H1 (cell line): Measurements from ENCODE around the gene PLA2G4F. TPM values are rescaled to one million over a fixed set of nuclear protein-coding genes. Genes with fewer than 3 reads are reported as not detected.

Experiments used
- CTCF ChIP-seq, 3 experiments: IDR thresholded peaks; 1 replicate in 2 of 3; 2 replicates in 1 of 3; pipeline versions ENCODE4 v1.5.1 to v1.6.1; 2011; ENCODE audit warnings: low read length in 3 of 3, mild to moderate bottlenecking in 3 of 3, inconsistent platforms in 2 of 3, low read depth in 1 of 3, moderate library complexity in 1 of 3; ENCODE audit not compliant: insufficient read depth in 1 of 3; ENCODE audit errors: control extremely low read depth in 1 of 3
- JUND ChIP-seq: IDR thresholded peaks from 2 replicates; pipeline ENCODE4 v1.6.1; 2011; ENCODE audit warnings: mild to moderate bottlenecking, improper control_type of control experiment, low read length
- MAX ChIP-seq: IDR thresholded peaks from 2 replicates; pipeline ENCODE4 v1.6.1; 2012; ENCODE audit warnings: inconsistent platforms
- SUZ12 ChIP-seq: fragments of 200-600 bp; sonication (generic); IDR thresholded peaks from 2 replicates; pipeline ENCODE4 v1.6.1; 2012; ENCODE audit warnings: mild to moderate bottlenecking, inconsistent platforms, low read length, moderate library complexity, mixed read lengths
- TCF12 ChIP-seq: IDR thresholded peaks from 2 replicates; pipeline ENCODE4 v1.6.1; 2011; ENCODE audit warnings: low read depth, mild to moderate bottlenecking, low read length
- polyA plus RNA-seq, 7 experiments: library from polyadenylated mRNA; depleted of rRNA in 3 of 7; stranded (reverse) in 5 of 7; unstranded in 2 of 7; fragments of >200 nt in 5 of 7; fragments of 200-250 nt in 2 of 7; gene quantifications; 1 replicate in 5 of 7; 2 replicates in 1 of 7; 4 replicates in 1 of 7; pipeline versions ENCODE4 v1.2.1 to v1.2.3, GENCODE V29; 2011 to 2013; ENCODE audit warnings: missing spikeins in 2 of 7, mixed read lengths in 2 of 7
- total RNA-seq: library from RNA; stranded (reverse); fragmentation: NEBNext Ultra II Directional; extraction: Animal tissue kit (Norgen Biotek cat#: 25700); gene quantifications from 2 replicates; pipeline ENCODE4 v1.2.1, GENCODE V29; 2021
- TF ChIP-seq, protein P1 (sequence below): fragments of 300-600 bp; sonication (generic); IDR thresholded peaks from 2 replicates; pipeline ENCODE4 v1.7.1; 2012; ENCODE audit warnings: low read length, moderate library complexity, mild to moderate bottlenecking, inconsistent platforms; ENCODE audit not compliant: insufficient replicate concordance

PLA2G4F gene
- total and polyA plus RNA-seq, 2 of the 8 experiments (the other 6 are each of a cell fraction or from before 2014, with no cell fraction given), result not detected

DNA sequence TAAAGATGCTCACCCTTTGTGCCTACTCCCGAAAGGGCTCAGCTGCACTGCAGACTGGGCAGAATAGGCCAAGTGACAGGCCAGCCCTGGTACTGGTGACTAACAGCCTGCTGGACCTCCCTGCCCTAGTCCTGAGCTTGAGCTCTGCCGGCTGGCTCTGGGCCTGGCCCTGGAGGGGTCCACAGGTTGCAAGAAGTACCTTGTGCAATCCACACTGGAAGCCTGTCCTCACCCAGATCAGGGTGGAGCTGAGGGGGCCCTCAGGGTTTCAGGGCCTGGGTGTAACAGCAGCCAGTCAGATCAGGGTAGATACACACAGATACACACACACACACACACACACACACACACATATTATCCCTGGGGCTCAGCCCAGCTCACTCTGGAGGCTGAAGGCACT lies 34.8 kb downstream of the PLA2G4F start (continued):
- TF ChIP-seq, protein P1, sequence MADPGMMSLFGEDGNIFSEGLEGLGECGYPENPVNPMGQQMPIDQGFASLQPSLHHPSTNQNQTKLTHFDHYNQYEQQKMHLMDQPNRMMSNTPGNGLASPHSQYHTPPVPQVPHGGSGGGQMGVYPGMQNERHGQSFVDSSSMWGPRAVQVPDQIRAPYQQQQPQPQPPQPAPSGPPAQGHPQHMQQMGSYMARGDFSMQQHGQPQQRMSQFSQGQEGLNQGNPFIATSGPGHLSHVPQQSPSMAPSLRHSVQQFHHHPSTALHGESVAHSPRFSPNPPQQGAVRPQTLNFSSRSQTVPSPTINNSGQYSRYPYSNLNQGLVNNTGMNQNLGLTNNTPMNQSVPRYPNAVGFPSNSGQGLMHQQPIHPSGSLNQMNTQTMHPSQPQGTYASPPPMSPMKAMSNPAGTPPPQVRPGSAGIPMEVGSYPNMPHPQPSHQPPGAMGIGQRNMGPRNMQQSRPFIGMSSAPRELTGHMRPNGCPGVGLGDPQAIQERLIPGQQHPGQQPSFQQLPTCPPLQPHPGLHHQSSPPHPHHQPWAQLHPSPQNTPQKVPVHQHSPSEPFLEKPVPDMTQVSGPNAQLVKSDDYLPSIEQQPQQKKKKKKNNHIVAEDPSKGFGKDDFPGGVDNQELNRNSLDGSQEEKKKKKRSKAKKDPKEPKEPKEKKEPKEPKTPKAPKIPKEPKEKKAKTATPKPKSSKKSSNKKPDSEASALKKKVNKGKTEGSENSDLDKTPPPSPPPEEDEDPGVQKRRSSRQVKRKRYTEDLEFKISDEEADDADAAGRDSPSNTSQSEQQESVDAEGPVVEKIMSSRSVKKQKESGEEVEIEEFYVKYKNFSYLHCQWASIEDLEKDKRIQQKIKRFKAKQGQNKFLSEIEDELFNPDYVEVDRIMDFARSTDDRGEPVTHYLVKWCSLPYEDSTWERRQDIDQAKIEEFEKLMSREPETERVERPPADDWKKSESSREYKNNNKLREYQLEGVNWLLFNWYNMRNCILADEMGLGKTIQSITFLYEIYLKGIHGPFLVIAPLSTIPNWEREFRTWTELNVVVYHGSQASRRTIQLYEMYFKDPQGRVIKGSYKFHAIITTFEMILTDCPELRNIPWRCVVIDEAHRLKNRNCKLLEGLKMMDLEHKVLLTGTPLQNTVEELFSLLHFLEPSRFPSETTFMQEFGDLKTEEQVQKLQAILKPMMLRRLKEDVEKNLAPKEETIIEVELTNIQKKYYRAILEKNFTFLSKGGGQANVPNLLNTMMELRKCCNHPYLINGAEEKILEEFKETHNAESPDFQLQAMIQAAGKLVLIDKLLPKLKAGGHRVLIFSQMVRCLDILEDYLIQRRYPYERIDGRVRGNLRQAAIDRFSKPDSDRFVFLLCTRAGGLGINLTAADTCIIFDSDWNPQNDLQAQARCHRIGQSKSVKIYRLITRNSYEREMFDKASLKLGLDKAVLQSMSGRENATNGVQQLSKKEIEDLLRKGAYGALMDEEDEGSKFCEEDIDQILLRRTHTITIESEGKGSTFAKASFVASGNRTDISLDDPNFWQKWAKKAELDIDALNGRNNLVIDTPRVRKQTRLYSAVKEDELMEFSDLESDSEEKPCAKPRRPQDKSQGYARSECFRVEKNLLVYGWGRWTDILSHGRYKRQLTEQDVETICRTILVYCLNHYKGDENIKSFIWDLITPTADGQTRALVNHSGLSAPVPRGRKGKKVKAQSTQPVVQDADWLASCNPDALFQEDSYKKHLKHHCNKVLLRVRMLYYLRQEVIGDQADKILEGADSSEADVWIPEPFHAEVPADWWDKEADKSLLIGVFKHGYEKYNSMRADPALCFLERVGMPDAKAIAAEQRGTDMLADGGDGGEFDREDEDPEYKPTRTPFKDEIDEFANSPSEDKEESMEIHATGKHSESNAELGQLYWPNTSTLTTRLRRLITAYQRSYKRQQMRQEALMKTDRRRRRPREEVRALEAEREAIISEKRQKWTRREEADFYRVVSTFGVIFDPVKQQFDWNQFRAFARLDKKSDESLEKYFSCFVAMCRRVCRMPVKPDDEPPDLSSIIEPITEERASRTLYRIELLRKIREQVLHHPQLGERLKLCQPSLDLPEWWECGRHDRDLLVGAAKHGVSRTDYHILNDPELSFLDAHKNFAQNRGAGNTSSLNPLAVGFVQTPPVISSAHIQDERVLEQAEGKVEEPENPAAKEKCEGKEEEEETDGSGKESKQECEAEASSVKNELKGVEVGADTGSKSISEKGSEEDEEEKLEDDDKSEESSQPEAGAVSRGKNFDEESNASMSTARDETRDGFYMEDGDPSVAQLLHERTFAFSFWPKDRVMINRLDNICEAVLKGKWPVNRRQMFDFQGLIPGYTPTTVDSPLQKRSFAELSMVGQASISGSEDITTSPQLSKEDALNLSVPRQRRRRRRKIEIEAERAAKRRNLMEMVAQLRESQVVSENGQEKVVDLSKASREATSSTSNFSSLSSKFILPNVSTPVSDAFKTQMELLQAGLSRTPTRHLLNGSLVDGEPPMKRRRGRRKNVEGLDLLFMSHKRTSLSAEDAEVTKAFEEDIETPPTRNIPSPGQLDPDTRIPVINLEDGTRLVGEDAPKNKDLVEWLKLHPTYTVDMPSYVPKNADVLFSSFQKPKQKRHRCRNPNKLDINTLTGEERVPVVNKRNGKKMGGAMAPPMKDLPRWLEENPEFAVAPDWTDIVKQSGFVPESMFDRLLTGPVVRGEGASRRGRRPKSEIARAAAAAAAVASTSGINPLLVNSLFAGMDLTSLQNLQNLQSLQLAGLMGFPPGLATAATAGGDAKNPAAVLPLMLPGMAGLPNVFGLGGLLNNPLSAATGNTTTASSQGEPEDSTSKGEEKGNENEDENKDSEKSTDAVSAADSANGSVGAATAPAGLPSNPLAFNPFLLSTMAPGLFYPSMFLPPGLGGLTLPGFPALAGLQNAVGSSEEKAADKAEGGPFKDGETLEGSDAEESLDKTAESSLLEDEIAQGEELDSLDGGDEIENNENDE, result no peak
- no peak for TF ChIP-seq CTCF (IDR thresholded peaks at IDR 0.05; ENCODE audit: control extremely low read depth in 1 of 3, insufficient read depth in 1 of 3, low read depth in 1 of 3, low read length in 3 of 3)
- TF ChIP-seq MAX, result no peak
- no peak for TF ChIP-seq JUND
- TF ChIP-seq SUZ12, result no peak
- no peak for TF ChIP-seq TCF12
